Endodermal cell (in vitro differentiated cells): ENCODE measurements around the gene EFNA5. TPM values are rescaled to one million over a fixed set of nuclear protein-coding genes. Genes with fewer than 3 reads are reported as not detected.

Source experiments
- DNase-seq: peaks from one replicate; pipeline ENCODE4 v3.0.0-alpha.2; 2017
- H3K27ac ChIP-seq: 2 replicates; pipeline ENCODE4 v1.5.1; 2013; ENCODE audit warnings: mild to moderate bottlenecking, low read depth, low read length, moderate library complexity
- H3K27me3 ChIP-seq: 2 replicates; pipeline ENCODE4 v1.6.1; 2013; ENCODE audit warnings: mild to moderate bottlenecking, low read length, moderate library complexity; ENCODE audit not compliant: insufficient read depth, control insufficient read depth, poor library complexity, severe bottlenecking
- H3K36me3 ChIP-seq: 2 replicates; pipeline ENCODE4 v1.7.0; 2013; ENCODE audit warnings: mild to moderate bottlenecking, low read length, moderate library complexity; ENCODE audit not compliant: control insufficient read depth, insufficient read depth
- H3K4me1 ChIP-seq: one replicate; pipeline ENCODE4 v1.7.0; 2013; ENCODE audit warnings: low read length; ENCODE audit not compliant: control insufficient read depth, insufficient read depth
- H3K4me3 ChIP-seq: 2 replicates; pipeline ENCODE4 v1.5.1; 2013; ENCODE audit warnings: mild to moderate bottlenecking, low read length, moderate library complexity
- H3K9ac ChIP-seq: 2 replicates; pipeline ENCODE4 v1.6.1; 2013; ENCODE audit warnings: mild to moderate bottlenecking, low read length, moderate library complexity; ENCODE audit not compliant: poor library complexity, severe bottlenecking; ENCODE audit errors: extremely low read depth
- H3K9me3 ChIP-seq: 2 replicates; pipeline ENCODE4 v1.6.1; 2013; ENCODE audit warnings: mild to moderate bottlenecking, low read length, moderate library complexity; ENCODE audit not compliant: control insufficient read depth
- H3K27ac Mint-ChIP-seq: 2 replicates; pipeline ENCODE4 v1.8.0; 2020; ENCODE audit warnings: mixed read lengths
- H3K27me3 Mint-ChIP-seq: 2 replicates; pipeline ENCODE4 v1.8.0; 2021; ENCODE audit warnings: mild to moderate bottlenecking, mixed read lengths; ENCODE audit not compliant: insufficient read depth
- H3K36me3 Mint-ChIP-seq: 2 replicates; pipeline ENCODE4 v1.8.0; 2020; ENCODE audit warnings: low read depth, mixed read lengths
- H3K4me1 Mint-ChIP-seq: 2 replicates; pipeline ENCODE4 v1.8.0; 2020; ENCODE audit warnings: mixed read lengths
- H3K4me3 Mint-ChIP-seq: 2 replicates; pipeline ENCODE4 v1.8.0; 2020; ENCODE audit warnings: mild to moderate bottlenecking, moderate library complexity, mixed read lengths
- H3K9me3 Mint-ChIP-seq: 2 replicates; pipeline ENCODE4 v1.8.0; 2020; ENCODE audit warnings: mild to moderate bottlenecking, mixed read lengths
- WGBS, 2 experiments: methylation state at CpG; one replicate each; pipeline versions ENCODE4 v1.1.5 to v1.1.7; 2013; ENCODE audit warnings: missing lambda C conversion rate in 2 of 2, mixed read lengths in 1 of 2; ENCODE audit not compliant: insufficient coverage in 1 of 2, insufficient read length in 1 of 2; 5-methylcytosine and 5-hydroxymethylcytosine counted together
- total RNA-seq, 2 donors: library from RNA; stranded (reverse); fragmentation: NEBNext Ultra II Directional in 1 of 2; extraction: Animal tissue kit (Norgen Biotek cat#: 25700) in 1 of 2; gene quantifications; 2 replicates in 1 of 2; 3 replicates in 1 of 2; pipeline ENCODE4 v1.2.1, GENCODE V29; 2021
- TF ChIP-seq, protein P1 (sequence below): fragments of 200-600 bp; sonication (generic); conservative IDR thresholded peaks from 2 replicates; pipeline ENCODE4 v1.5.0; 2021; ENCODE audit warnings: antibody characterized with exemption, mild to moderate bottlenecking

EFNA5 gene
- total RNA-seq, 2 donors from 2014 or later: 53.3 to 63.1 TPM

DNA sequence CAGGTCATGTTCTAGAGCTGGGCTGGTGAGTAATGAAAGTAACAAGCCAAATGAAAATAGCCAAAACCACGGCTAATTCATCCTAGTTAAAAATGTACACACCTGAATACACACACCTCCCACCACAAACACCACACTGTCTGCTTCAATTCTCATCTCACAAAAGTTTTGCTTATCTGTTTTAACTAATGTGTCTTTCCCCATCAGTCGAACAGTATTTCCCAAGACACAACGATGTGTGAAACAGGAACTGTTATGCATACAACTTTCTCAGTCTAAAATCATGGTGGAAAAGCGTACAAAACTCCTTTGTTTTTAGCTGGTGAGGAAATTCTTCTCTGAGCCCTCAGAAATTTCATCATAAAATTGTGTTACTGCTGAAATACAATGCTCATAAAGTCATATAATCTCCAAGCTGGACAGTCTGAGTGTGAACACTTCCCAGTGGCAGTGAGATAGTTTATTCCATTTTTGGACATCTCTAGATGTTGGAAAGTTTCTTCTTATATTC, 242.4 kb downstream of the EFNA5 start:
- TF ChIP-seq, protein P1, sequence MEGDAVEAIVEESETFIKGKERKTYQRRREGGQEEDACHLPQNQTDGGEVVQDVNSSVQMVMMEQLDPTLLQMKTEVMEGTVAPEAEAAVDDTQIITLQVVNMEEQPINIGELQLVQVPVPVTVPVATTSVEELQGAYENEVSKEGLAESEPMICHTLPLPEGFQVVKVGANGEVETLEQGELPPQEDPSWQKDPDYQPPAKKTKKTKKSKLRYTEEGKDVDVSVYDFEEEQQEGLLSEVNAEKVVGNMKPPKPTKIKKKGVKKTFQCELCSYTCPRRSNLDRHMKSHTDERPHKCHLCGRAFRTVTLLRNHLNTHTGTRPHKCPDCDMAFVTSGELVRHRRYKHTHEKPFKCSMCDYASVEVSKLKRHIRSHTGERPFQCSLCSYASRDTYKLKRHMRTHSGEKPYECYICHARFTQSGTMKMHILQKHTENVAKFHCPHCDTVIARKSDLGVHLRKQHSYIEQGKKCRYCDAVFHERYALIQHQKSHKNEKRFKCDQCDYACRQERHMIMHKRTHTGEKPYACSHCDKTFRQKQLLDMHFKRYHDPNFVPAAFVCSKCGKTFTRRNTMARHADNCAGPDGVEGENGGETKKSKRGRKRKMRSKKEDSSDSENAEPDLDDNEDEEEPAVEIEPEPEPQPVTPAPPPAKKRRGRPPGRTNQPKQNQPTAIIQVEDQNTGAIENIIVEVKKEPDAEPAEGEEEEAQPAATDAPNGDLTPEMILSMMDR: no peak
- Histone ChIP-seq H3K9me3 (no peaks in the 10 kb centered on the region), H3K27ac (no peak overlapping the region), H3K36me3 (peaks cover 31% of the 10 kb centered on the region), H3K9ac (no peak overlapping the region), H3K27me3 (no peaks in the 10 kb centered on the region), H3K4me1 (no peaks in the 10 kb centered on the region), H3K4me3 (no peak overlapping the region)
- Mint-ChIP-seq H3K4me1 (no peaks in the 10 kb centered on the region), H3K9me3 (no peaks in the 10 kb centered on the region), H3K36me3 (peaks cover 18% of the 10 kb centered on the region), H3K27ac (no peak overlapping the region), H3K27me3 (no peaks in the 10 kb centered on the region), H3K4me3 (no peak overlapping the region)
- DNase-seq: no peak
- WGBS, 2 experiments: 95 to 97% methylated on average over 4 of the region's 4 CpGs

DNA sequence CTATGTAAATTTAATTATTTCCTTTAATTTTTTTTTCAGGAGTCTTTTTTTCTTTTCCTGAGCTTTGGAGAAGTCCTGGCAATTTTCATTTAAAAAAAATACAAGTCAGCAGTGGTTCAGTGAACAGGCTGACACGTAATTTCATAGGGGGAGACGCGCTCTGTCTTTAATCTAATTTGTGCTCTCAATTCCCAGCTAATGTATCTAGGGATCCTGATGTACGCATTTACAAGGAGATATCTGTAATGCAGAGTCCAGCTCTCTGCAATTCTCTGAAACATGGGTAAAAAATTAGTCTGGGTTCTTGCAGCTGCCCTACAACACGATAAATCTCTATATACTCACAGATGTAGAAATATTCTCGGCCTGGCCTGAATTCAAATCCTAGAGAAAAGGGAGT, 243.9 kb downstream of the EFNA5 start:
- WGBS, 2 experiments: 98 to 100% methylated on average over 5 to 6 of the region's 6 CpGs
- H3K27me3 ChIP-seq: no peaks in the 10 kb centered on the region
- H3K27ac ChIP-seq: no peak overlapping the region
- no peaks in the 10 kb centered on the region for H3K4me1 ChIP-seq
- Mint-ChIP-seq H3K36me3 (peaks cover 21% of the 10 kb centered on the region), H3K27me3 (no peaks in the 10 kb centered on the region), H3K27ac (no peak overlapping the region), H3K9me3 (no peaks in the 10 kb centered on the region), H3K4me3 (no peak overlapping the region), H3K4me1 (no peaks in the 10 kb centered on the region)
- H3K4me3 ChIP-seq: no peak overlapping the region
- no peaks in the 10 kb centered on the region for H3K9me3 ChIP-seq
- no peak for DNase-seq
- TF ChIP-seq, protein P1: no peak
- peaks cover 36% of the 10 kb centered on the region for H3K36me3 ChIP-seq
- no peak overlapping the region for H3K9ac ChIP-seq

DNA sequence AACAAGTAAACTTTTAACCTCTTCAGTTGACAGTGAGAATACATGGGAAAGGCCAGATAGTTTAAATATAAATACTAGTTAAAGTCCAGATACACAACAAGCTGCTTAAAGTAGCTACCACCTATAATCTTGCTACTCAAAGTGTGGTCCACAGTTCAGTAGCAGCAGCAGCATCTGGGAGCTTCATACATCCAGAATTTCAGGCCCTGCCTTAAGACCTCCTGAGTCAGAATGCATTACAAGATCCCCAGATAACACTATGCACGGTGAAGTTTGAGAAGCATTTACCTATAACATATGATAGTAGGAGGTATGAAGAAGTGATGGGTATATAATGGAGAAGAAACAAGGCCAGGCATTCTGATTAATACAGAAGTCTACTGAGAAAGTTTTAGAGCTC, 244.5 kb downstream of the EFNA5 start:
- H3K27me3 Mint-ChIP-seq: no peaks in the 10 kb centered on the region
- no peak overlapping the region for H3K9ac ChIP-seq
- no peak for DNase-seq
- H3K27ac Mint-ChIP-seq: no peak overlapping the region
- no peak overlapping the region for H3K4me3 Mint-ChIP-seq
- H3K4me1 Mint-ChIP-seq: no peaks in the 10 kb centered on the region
- peaks cover 24% of the 10 kb centered on the region for H3K36me3 Mint-ChIP-seq
- H3K36me3 ChIP-seq: peaks cover 39% of the 10 kb centered on the region
- H3K27me3 ChIP-seq: no peaks in the 10 kb centered on the region
- TF ChIP-seq, protein P1: no peak
- no peaks in the 10 kb centered on the region for H3K4me1 ChIP-seq
- no peaks in the 10 kb centered on the region for H3K9me3 Mint-ChIP-seq
- H3K4me3 ChIP-seq: no peak overlapping the region
- no peak overlapping the region for H3K27ac ChIP-seq
- no peaks in the 10 kb centered on the region for H3K9me3 ChIP-seq
- 60 to 67% methylated on average over 1 of the region's 1 CpG for WGBS, 2 experiments
